NOMO-1 treated with DMSO at 0.1 percent for 48 hours (cell line): ENCODE measurements around the gene XPNPEP2.

Source experiments
- DNase-seq: peaks from one replicate; lab custom pipeline; 2025; ENCODE audit not compliant: unreplicated experiment; lab: John Stamatoyannopoulos, UW

XPNPEP2 gene

DNA sequence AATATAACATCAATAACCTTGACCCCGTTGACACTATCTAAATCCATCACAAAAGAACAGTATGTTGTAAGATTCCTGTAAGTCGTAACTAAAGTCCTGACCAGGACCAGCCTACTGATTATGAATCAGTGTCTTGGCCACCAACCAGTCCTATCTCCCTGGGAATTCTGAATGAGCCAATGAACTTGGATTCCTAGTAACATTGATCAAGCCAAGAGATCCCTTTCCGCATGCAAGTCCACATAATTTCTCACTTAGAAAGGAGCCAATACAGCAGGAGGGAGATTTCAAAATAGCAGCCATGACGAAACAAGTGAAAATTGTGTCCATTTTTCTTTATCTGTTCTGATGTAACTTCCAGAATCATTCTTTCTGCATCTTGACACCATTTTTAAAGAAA, 9.5 kb downstream of the XPNPEP2 start:
- DNase-seq = no peak

DNA sequence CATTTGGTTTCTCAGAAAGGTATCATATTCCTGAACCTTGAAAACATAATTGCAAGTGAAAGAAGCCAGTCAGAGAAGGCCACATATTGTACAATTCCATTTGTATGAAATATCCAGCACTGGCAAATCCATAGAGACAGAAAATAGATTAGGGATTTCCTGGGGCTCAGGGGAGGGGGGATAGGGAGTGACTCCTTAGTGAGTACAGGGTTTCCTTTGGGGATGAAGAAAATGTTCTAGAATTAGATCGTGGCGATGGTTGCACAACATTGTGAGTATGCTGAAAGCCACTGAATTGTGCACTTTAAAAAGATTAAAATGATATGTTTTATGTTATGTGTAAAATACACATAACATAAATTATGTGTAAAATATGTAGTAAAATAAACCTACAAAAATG, 10.3 kb downstream of the XPNPEP2 start:
- DNase-seq = no peak

DNA sequence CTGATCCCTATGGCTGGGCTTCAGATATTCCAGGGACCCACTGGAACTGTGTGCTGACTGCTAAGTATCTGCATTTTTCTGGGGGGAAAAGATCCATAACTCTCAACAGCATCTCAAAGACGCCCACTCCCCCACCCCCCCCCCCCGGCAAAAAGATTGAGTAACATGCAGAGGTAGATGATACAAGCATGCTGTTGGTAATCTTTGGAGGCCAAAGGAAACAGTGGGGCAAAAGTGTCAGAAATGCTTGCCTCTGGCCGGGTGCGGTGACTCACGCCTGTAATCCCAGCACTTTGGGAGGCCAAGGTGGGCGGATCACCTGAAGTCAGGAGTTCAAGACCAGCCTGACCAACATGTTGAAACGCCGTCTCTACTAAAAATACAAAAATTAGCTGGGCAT, 12.2 kb downstream of the XPNPEP2 start:
- DNase-seq = no peak

DNA sequence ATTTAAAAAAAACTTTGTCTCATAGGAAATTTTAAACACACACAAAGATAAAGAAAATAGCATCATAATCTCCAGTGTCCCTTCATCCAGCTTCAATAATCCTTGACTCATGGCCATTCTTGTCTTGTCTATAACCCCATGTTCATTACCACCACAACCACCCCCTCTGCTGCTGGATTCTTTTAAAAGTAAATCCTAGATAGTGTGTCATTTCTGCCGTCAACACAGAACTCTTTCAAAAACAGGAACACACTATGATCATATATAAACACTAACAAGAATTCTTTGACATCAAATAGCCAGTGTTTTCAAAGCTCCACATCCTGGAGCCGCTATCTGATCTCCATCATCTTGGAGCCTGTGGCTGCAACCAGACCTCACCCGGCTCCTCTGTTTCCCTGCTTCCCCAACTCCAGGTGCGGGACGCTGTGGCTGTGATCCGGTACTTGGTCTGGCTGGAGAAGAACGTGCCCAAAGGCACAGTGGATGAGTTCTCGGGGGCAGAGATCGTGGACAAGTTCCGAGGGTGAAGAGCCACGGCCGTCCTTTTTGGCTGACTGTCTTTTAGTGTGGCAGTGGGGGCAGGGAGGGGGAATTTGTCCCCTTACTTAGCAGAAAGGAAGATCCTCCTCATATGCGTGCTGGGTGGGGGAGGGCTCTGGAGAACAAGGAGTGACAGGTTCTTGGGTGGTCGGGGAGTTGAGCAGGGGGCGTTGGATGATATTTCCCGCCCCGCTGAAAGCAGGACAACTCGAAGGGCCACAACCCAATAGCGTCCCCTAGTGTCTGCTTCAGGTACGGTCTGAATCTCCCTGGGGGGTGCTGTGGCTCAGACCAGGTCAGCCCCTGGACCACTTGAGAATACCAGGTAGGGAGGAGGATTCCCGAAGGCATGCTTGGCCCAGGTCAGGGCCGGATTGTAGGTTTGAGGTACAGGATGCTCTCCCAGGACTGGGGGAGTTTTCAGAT, 15.6 kb downstream of the XPNPEP2 start:
- DNase-seq = no peak

DNA sequence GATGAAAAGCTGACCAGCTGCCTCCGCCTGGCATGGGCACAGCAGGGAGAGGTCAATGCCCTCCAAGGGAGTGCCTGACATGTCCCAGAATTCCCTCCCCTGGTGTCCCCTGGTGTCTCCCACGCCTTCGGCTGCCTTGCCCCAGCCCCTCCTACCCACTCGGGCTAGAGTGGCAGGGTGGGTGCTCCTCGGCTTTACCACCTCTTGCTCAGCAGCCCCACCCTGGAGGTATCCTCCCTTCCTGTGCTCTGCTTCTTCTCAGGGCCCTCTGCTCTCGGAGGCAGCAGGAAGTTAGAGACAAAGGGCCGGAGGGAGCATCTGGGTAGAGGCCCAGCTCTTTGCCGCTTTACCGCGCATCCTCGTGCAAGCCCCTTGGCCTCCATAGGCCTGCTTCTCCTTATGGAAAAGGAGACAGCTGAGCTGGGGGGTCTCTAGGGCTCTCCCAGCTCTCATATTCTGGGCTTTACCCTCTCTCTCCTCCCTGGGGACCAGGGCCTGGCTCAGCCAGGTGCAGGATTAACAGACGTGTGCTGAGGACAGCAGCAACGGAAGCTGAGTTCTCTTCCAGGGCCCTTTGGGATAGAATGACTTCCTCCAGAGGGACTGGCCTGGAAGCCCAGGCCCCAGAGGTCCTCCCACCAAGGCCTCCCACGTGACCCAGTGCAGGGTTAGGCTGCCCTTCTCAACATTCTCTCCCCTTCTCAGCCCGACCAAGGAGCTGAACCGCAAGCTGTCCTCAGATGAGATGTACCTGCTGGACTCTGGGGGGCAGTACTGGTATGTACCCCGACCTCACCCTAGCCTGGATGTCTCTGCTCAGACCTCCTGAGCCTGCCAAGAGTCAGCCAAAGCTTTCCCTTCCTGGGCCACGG, 17.2 kb downstream of the XPNPEP2 start:
- no peak for DNase-seq

DNA sequence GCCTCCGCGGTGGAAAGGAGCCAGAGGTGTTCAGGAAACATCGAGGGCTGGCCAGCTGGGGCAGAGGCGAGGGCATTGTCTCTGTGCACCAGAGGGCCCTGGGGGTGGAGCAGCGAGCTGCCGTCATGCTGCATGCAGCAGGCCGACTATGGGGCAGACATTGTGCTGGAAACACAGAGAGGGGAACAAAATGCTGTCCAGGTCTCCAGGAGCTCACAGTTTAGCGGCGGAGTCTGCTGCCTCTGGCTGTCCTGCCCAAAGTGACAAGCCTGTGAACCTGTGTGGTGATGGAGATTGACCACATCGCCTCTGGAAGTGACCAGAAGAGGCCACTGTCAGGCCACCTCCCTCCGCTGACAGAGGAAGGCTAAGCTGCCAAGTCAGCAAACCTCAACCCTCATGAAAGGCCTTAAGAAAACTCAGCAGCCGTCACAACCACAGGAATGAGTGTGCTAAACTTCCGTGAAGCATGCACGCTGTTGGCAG, 20.8 kb downstream of the XPNPEP2 start:
- DNase-seq = no peak

- DNase-seq = no peak
Measured at GRCh38 chrX:129760155-129760554, 21.4 kb downstream of the XPNPEP2 start.

DNA sequence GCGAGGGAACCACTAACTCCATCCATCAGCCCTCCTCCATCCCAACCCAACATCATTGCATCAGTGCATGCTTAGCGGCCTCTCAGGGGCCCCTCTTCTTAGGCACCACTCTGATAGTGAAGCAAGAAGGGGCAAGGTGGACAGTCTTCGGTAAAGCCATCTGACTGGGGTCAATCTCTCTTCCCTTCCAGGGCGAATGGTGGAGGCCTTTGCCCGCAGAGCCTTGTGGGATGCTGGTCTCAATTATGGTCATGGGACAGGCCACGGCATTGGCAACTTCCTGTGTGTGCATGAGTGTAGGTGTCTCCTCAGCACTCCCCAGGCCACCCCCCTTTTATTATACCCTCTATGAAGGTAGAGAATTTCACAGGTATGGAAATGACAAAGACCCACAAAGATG, 22.2 kb downstream of the XPNPEP2 start:
- no peak for DNase-seq

GRCh38 chrX:129761596-129761995, 22.8 kb downstream of the XPNPEP2 start:
- DNase-seq = no peak

DNA sequence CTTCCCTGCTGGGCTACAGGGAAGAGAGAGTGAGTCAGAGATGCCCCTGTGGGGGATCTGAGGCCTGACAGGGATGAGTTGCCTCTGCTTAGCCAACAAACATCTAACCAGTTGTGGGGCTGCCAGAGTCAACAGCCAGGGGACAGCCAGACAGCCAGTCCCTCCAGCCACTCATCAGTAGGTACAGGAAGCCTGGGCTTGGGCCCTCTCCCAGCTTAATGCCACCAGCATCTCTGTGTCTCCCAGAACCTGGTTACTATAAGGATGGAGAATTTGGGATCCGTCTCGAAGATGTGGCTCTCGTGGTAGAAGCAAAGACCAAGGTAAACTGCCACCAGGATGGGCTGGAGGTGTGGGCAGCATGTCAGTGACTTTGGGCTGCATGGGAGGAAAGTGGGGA, 23.7 kb downstream of the XPNPEP2 start:
- DNase-seq = no peak

- no peak for DNase-seq
Measured at GRCh38 chrX:129763666-129764065, 24.9 kb downstream of the XPNPEP2 start.

- DNase-seq = no peak
Measured at GRCh38 chrX:129768186-129768585, 29.4 kb downstream of the XPNPEP2 start.

GRCh38 chrX:129768586-129769466, 30.0 kb downstream of the XPNPEP2 start:
- DNase-seq = no peak

DNA sequence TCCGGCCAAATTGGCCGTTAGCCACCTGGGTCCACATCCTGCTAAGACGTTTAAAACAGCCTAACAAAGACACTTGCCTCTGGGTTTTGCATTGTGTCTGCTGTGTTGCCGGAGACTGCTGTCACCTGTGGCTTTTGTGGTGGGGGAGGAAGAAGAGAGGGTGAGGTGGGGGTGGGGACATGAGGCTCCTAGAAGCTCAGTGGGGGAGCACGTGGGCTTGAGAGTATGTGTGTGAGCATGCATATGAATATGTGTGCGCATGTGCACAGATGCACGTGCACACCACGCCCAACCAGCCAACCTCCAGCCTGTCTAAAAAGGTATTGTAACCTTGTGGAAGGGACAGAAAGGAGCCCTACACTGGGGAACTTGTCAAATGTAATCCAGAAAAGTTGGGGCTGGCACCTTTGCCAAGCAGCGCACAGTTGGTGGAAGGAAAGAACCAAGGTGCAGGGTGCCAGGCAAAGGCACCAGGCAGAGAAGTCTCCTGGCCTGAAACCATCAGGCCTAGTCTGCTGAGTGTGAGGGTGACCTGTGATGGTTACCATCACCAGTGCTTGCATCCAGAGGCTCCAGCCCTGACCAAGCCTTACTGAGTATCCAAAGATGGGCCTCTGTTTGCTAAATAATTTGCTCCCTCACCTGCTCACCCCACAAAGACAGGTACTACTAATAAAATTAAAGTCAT, 30.8 kb downstream of the XPNPEP2 start:
- no peak for DNase-seq

DNA sequence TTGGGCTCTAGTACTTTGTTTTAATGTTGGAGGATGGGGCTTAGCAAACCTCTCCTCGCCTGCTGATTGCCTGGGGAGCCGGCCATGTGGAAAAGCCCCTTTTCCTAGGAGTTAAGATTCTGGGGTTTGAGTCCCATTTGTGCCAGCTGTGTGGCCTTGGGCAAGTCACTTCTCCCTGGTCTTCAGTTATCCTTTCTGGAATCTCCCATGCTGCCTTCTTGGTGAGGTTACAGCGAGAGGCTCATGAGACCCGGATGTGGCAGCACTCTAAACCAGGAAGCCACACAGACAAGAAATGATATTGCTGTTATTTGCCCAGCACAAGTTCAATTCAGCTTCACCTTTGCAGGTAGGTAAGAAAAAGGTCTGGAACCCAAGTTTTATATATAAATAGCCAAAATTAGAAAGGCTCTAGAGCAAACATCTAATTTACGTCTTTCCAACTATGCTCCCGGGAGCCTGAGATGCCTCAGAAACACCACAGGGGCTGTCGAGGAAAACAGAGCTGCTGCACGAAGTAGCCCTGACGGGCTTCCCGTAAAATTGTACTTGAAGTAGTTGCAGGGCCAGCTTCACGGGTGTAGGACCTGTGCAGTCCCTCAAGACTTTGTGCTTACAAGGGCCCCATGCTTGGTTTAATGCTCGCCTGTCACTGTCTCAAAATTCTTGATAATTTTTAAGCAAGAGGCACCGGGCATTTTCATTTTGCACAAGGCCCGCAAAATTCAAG, 32.7 kb downstream of the XPNPEP2 start:
- no peak for DNase-seq

DNA sequence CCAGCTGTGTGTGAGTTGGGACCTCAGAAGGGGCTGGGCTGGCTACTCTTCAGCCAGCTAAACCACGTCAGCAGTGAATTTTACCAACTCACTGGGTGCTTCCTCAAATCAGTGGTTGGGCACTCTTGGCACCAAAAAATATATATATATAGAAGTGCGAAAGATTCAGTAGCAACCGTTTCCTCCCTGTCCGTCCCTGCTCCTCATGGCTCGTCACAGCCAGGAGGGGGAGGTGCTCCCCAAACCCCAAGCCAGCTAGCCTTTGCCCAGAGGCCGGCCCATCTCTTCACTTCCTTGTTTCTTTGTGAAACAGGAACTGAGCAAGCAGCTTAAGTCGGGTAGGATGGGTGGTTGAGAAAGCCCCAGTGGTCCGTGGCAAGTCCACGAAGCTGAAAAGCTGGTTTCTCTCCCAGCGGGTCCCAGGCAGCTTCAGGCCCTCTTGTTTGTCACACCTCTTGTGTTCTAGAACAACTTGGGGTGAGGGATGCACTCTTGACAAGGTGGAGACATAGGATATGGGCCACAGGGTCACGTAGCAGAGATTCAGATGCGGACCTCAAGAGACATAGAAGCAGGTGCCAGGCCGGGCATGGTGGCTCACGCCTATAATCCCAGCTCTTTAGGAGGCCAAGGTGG, 34.1 kb downstream of the XPNPEP2 start:
- peak; percentile 99 for DNase-seq

GRCh38 chrX:129773649-129774458, 35.1 kb downstream of the XPNPEP2 start:
- DNase-seq = peak; percentile 23
